Naive B cell (primary cell): ENCODE results near the gene NPAS4. TPM values are rescaled to one million over a fixed set of nuclear protein-coding genes. Genes with fewer than 3 reads are reported as not detected.

Experiments used
- polyA plus RNA-seq, 6 donors: library from polyadenylated mRNA; unstranded; fragments of 300-500 nt; fragmentation: Illumina TruSeq; gene quantifications; one replicate each; pipeline ENCODE4 v1.2.3, GENCODE V29; 2021; ENCODE audit warnings: low read depth in 6 of 6

Gene NPAS4
- polyA plus RNA-seq, 6 donors from 2014 or later: not detected

Other genes with a start within 250 kb of the NPAS4 start
- 1 to 10 TPM in 5 of 6 donors, under 1 TPM in 1; 0.17 to 9.3 (median 5.6) TPM for gene KLC2, start 163.3 kb upstream of the NPAS4 start, polyA plus RNA-seq
- 10 to 100 TPM; 10.3 to 13.3 (median 12.2) TPM for gene RAB1B, start 152.4 kb upstream of the NPAS4 start, polyA plus RNA-seq
- not detected for gene CNIH2, start 142.9 kb upstream of the NPAS4 start, polyA plus RNA-seq
- gene YIF1A, start 131.9 kb upstream of the NPAS4 start, polyA plus RNA-seq: 10 to 100 TPM; 57.1 to 82.1 (median 66.0) TPM
- gene TMEM151A, start 129.1 kb upstream of the NPAS4 start, polyA plus RNA-seq: not detected
- gene CD248, start 104.0 kb upstream of the NPAS4 start, polyA plus RNA-seq: under 1 TPM in 5 of 6 donors, not detected in 1; 0.09 to 0.39 (median 0.24) TPM
- gene RIN1, start 84.6 kb upstream of the NPAS4 start, polyA plus RNA-seq: 1 to 10 TPM in 1 of 6 donors, under 1 TPM in 2, not detected in 3; 0.11 to 3.1 (median 0.51) TPM
- gene BRMS1, start 75.9 kb upstream of the NPAS4 start, polyA plus RNA-seq: 10 to 100 TPM; 56.2 to 81.6 (median 73.0) TPM
- 1 to 10 TPM; 2.9 to 7.7 (median 5.2) TPM for gene B4GAT1, start 73.4 kb upstream of the NPAS4 start, polyA plus RNA-seq
- 1 to 10 TPM; 1.1 to 3.7 (median 2.4) TPM for gene SLC29A2, start 49.3 kb upstream of the NPAS4 start, polyA plus RNA-seq
- 10 to 100 TPM; 69.1 to 95.1 (median 75.1) TPM for gene MRPL11, start 17.8 kb downstream of the NPAS4 start, polyA plus RNA-seq
- gene PELI3, start 45.9 kb downstream of the NPAS4 start, polyA plus RNA-seq: 1 to 10 TPM; 4.7 to 9.4 (median 5.4) TPM
- gene DPP3, start 59.4 kb downstream of the NPAS4 start, polyA plus RNA-seq: 10 to 100 TPM; 22.8 to 36.1 (median 23.8) TPM
- 10 to 100 TPM in 2 of 6 donors, 1 to 10 TPM in 4; 3.2 to 13.8 (median 9.9) TPM for gene BBS1, start 89.6 kb downstream of the NPAS4 start, polyA plus RNA-seq
- gene ZDHHC24, start 125.0 kb downstream of the NPAS4 start, polyA plus RNA-seq: 10 to 100 TPM; 12.3 to 19.3 (median 17.0) TPM
- gene ACTN3, start 125.9 kb downstream of the NPAS4 start, polyA plus RNA-seq: not detected
- 10 to 100 TPM in 4 of 6 donors, 1 to 10 TPM in 2; 5.0 to 14.3 (median 11.4) TPM for gene CTSF, start 147.6 kb downstream of the NPAS4 start, polyA plus RNA-seq
- under 1 TPM in 2 of 6 donors, not detected in 4; 0.13 to 0.30 TPM for gene CCDC87, start 172.0 kb downstream of the NPAS4 start, polyA plus RNA-seq
- 10 to 100 TPM; 51.8 to 87.8 (median 66.4) TPM for gene CCS, start 172.2 kb downstream of the NPAS4 start, polyA plus RNA-seq
- gene RBM14, start 195.6 kb downstream of the NPAS4 start, polyA plus RNA-seq: 10 to 100 TPM; 68.0 to 97.2 (median 86.4) TPM
- gene RBM4, start 217.7 kb downstream of the NPAS4 start, polyA plus RNA-seq: 100 to 1,000 TPM; 197 to 275 (median 228) TPM